ENCODE measurements around the gene CCDC192.

CCDC192 gene

GRCh38 chr5:127695346-127695745 lies 7.8 kb upstream of the CCDC192 start:
- Histone ChIP-seq H3K4me2 (ENCODE audit: low read depth, low read length, poor library complexity, severe bottlenecking) (no peak overlapping the region), H3K9me2 (replicated peaks; ENCODE audit: insufficient read depth, low read length) (no peaks in the 10 kb centered on the region), H3K9me3 (ENCODE audit: insufficient read depth, low read length) (no peaks in the 10 kb centered on the region), H3K4me3 (ENCODE audit: insufficient read depth, low read length, poor library complexity, severe bottlenecking) (no peak overlapping the region), H3K79me2 (ENCODE audit: insufficient read depth, low read length) (no peaks in the 10 kb centered on the region), H3K27me3 (ENCODE audit: low read length) (no peaks in the 10 kb centered on the region), H3K36me3 (ENCODE audit: low read length) (no peaks in the 10 kb centered on the region), H3F3A (ENCODE audit: insufficient read depth) (no peaks in the 10 kb centered on the region), H4K20me1 (ENCODE audit: low read depth, low read length) (no peaks in the 10 kb centered on the region), H2AFZ (ENCODE audit: low read depth, low read length, severe bottlenecking) (no peak overlapping the region), H3K27ac (ENCODE audit: low read depth, low read length) (no peak overlapping the region), H3K9ac (ENCODE audit: low read length) (no peak overlapping the region)
- TF ChIP-seq EZH2phosphoT487 (conservative IDR thresholded peaks at IDR 0.05; ENCODE audit: low read length) (no peak), CTCF (IDR thresholded peaks at IDR 0.05; ENCODE audit: insufficient read depth, low read length, poor library complexity, severe bottlenecking) (no peak)

GRCh38 chr5:127696683-127697082 lies 6.5 kb upstream of the CCDC192 start:
- no peaks in the 10 kb centered on the region for H3K9me2 ChIP-seq (replicated peaks; ENCODE audit: insufficient read depth, low read length)
- H2AFZ ChIP-seq (ENCODE audit: low read depth, low read length, severe bottlenecking), result no peak overlapping the region
- no peaks in the 10 kb centered on the region for H3K27me3 ChIP-seq (ENCODE audit: low read length)

GRCh38 chr5:127697894-127698600 lies 5.1 kb upstream of the CCDC192 start:
- Histone ChIP-seq H3K9ac (ENCODE audit: low read length) (no peak overlapping the region), H2AFZ (ENCODE audit: low read depth, low read length, severe bottlenecking) (no peak overlapping the region), H3K4me2 (ENCODE audit: low read depth, low read length, poor library complexity, severe bottlenecking) (no peak overlapping the region), H3K27ac (ENCODE audit: low read depth, low read length) (no peak overlapping the region), H3K9me3 (ENCODE audit: insufficient read depth, low read length) (no peaks in the 10 kb centered on the region), H3K36me3 (ENCODE audit: low read length) (no peaks in the 10 kb centered on the region), H3F3A (ENCODE audit: insufficient read depth) (no peaks in the 10 kb centered on the region), H4K20me1 (ENCODE audit: low read depth, low read length) (no peaks in the 10 kb centered on the region), H3K9me2 (replicated peaks; ENCODE audit: insufficient read depth, low read length) (no peaks in the 10 kb centered on the region), H3K27me3 (ENCODE audit: low read length) (no peaks in the 10 kb centered on the region), H3K79me2 (ENCODE audit: insufficient read depth, low read length) (no peaks in the 10 kb centered on the region), H3K4me3 (ENCODE audit: insufficient read depth, low read length, poor library complexity, severe bottlenecking) (no peak overlapping the region)
- TF ChIP-seq CTCF (IDR thresholded peaks at IDR 0.05; ENCODE audit: insufficient read depth, low read length, poor library complexity, severe bottlenecking) (no peak), EZH2phosphoT487 (conservative IDR thresholded peaks at IDR 0.05; ENCODE audit: low read length) (no peak)

More at GRCh38 chr5:127696683-127697082, 6.5 kb upstream of the CCDC192 start:
- H3K4me2 ChIP-seq (ENCODE audit: low read depth, low read length, poor library complexity, severe bottlenecking), result no peak overlapping the region
- no peaks in the 10 kb centered on the region for H3K36me3 ChIP-seq (ENCODE audit: low read length)
- no peak for TF ChIP-seq CTCF (IDR thresholded peaks at IDR 0.05; ENCODE audit: insufficient read depth, low read length, poor library complexity, severe bottlenecking)
- TF ChIP-seq EZH2phosphoT487 (conservative IDR thresholded peaks at IDR 0.05; ENCODE audit: low read length), result no peak
- no peaks in the 10 kb centered on the region for H3F3A ChIP-seq (ENCODE audit: insufficient read depth)
- no peak overlapping the region for H3K27ac ChIP-seq (ENCODE audit: low read depth, low read length)
- no peaks in the 10 kb centered on the region for H3K79me2 ChIP-seq (ENCODE audit: insufficient read depth, low read length)
- no peak overlapping the region for H3K4me3 ChIP-seq (ENCODE audit: insufficient read depth, low read length, poor library complexity, severe bottlenecking)
- no peaks in the 10 kb centered on the region for H4K20me1 ChIP-seq (ENCODE audit: low read depth, low read length)
- H3K9me3 ChIP-seq (ENCODE audit: insufficient read depth, low read length), result no peaks in the 10 kb centered on the region
- no peak overlapping the region for H3K9ac ChIP-seq (ENCODE audit: low read length)

Measured in SU-DHL-6 (cell line).